NCI-H510A treated with DMSO at 0.1 percent for 48 hours (cell line): ENCODE data around the gene CYB5R3.
"Not testable (repeated sequence)": the region's sequence is repeated elsewhere in the genome, so short reads cannot be mapped to it uniquely, and the experiment has no call there.

Experiments used
- DNase-seq: peaks from one replicate; lab custom pipeline; 2025; lab: John Stamatoyannopoulos, UW

The CYB5R3 gene

DNA sequence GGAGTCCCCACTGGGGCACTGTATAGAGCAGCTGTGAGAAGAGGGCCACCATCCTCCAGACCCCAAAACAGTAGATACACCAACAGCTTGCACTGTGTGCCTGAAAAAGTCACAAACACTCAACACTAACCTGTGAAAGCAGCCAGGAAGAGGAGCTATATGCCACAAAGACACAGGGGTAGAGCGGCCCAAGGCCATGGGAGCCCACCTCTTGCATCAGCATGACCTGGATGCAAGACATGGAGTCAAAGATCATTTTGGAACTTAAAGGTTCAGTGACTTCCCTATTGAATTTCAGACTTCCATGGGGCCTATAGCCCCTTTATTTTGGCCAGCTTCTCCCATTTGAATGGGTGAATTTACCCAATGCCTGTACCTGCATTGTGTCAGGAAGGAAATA is 29.7 kb upstream of the CYB5R3 start:
- DNase-seq, result no peak

- not testable (repeated sequence) for DNase-seq
Measured at GRCh38 chr22:42677936-42678335, 28.7 kb upstream of the CYB5R3 start.

GRCh38 chr22:42676059-42676607 is 26.9 kb upstream of the CYB5R3 start:
- DNase-seq, result no peak

- peak; percentile 50 for DNase-seq
Measured at GRCh38 chr22:42673898-42674401, 24.8 kb upstream of the CYB5R3 start.

- not testable (repeated sequence) for DNase-seq
Measured at GRCh38 chr22:42673071-42673470, 23.9 kb upstream of the CYB5R3 start.

DNA sequence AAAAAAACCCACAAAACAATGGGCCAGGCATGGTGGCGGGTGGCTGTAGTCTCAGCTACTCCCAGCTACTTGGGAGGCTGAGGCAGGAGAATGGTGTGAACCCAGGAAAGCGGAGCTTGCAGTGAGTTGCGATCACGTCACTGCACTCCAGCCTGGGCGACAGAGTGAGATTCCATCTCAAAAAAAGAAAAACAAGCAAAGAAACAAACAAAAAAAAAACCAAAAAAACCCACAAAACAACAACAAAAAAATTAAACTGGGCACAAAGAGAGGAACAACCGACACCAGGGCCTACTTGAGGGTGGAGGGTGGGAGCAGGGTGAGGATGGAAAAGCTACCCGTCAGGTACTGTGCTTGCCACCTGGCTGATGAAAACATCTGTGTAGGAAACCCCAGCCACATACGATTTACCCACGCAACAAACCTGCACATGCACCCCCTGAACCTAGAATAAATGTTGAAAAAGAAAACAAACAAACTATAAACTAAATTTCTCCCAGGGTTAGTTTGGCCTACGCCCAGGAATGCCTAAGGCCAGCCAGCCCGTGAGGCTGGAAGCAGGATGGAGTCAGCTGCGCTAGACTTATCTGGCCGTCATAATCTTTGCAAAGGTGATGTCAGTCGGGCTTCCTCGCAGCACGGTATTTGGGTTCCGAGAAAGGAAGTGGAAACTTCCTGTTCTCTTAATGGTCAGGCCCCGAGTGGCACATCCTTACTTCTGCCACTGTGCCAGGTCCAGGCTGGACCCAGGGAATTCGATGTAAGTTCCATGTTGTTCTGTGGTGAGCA is 21.9 kb upstream of the CYB5R3 start:
- no peak for DNase-seq

- no peak for DNase-seq
Measured at GRCh38 chr22:42670046-42670445, 20.9 kb upstream of the CYB5R3 start.

DNA sequence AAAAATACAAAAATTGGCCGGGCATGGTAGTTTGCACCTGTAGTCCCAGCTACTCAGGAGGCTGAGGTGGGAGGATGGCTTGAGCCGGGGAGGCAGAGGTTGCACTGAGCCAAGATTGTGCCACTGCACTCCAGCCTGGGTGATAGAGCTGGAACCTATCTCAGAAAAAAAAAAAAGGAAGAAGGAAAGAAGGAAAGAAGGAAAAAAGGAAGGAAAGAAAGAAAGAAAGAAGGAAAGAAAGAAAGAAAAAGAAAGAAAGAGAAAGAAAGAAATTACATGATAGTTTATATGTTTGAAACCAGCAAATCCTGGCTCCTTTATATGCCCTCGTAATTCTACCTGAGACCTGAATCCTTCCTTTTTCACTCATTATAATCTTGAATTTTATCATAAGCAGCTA is 17.2 kb upstream of the CYB5R3 start:
- not testable (repeated sequence) for DNase-seq

DNA sequence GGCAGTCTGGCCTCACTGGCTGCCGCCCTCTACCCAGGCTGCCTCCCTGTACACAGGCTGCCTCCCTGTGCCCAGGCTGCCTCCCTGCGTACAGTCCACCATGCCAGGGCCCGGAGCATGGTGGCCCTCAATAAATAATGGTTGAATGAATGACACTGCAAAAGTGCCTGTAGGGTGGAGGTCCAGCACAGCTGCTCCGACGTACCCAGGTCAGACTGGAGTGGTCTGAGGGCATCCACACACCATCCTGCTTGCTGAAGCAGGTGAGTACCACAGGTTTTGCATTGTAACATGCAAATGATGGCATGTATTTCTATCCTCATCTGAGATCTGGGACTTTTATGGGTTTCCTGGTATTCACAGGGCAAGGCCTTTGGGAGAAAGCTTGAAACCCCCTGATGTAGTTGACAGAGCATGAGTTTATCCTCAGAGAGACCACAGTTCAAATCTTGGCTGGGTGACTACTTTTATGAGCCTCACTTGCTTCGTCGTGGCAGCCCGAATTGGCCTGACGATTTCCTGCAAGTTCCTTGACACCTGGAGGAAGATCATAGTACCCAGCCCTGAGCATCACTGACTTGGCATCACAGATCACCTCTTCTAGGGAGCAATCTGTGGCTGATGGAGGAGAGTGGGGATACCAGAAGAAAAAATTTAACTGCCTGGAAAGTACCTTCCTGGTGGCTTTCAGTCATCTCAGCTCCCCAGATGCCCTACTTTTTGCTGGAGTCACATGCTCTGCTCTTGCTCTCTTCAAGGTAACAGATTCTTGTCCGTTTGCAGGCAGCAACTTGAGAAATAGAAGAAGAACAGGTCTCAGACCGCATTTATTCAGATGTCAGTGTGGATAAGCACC is 16.0 kb upstream of the CYB5R3 start:
- DNase-seq, result no peak

DNA sequence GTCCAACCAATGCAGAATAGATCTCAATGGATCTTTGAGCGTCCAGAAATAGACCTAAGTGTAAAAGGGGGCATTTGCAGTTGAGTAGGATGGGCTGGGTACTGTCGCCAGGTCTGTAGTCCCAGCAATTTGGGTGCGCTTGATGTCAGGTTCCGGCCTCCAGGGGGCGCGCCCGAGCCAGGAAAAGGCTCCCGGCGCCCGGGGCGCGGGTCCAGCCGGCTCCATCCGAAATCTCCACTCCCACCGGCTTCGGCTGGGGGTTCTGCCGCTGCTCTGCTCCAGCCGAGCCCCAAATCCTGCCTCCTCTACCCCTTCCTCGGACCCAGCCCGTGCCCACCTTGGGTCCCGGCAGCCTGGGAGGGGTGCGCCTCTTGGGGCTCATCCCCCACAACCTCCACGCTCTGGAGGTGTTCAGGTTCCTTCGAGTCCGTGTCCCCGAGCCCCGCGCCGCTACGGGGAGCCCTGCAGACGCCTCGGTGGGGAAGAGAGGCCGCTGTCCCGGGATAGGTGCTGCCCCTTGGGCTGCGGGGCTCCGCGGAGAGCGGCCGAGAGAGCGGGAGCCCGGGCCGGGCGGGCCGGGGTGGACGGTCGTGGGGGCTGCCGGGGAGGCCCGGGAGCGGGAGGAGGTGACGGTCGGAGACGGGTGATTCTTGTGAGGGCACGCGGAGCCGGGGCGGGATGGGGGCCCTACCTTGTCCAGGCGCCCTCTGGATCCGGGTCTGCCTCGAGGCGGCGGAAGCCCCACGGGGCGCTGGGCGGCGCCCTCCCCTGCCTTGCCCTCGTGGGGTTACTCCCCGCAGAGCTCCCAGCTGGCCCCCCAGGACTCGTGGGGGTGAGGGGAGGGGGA is 13.0 kb upstream of the CYB5R3 start:
- peak; percentile 42 for DNase-seq

DNA sequence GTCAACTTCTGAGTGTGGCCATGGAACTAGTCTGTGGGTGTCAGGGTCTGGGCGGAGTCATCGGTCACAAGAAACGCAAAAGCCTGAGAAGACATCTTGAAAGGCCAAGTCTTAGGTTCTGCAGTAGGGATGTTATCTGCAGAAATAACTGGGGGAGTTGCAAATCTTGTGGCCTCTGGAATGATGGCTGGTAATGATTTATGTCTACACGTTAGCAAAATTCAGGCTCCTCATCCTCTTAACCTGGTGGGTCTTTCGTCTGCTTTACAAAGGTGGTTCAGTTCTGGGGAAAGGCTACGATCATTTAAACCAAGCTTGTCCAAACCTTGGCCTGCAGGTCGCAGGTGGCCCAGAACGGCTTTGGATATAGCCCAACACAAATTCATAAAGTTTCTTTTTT is 7.4 kb upstream of the CYB5R3 start:
- no peak for DNase-seq

DNA sequence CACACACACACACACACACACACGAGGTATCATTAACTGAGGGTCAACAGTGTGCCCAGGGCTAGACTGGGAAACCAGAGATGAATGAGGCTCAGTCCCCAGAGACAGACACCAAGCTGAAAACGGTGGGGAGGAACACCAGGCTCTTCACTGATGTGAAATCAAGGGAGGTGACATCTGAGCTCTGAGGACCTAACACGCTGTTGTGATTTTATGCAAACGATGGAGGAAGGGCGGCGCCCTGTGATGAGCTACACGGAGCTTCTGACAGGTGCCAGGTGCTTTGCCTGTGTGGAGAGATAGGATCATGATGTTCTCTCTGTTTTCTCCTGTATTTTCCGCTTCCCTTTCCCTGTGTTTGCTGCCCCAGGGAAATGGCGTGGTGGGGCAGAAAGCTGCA is 6.5 kb upstream of the CYB5R3 start:
- peak; percentile 69 for DNase-seq

- DNase-seq, result no peak
Measured at GRCh38 chr22:42654436-42655073, 5.4 kb upstream of the CYB5R3 start.

GRCh38 chr22:42653999-42654398 is 4.8 kb upstream of the CYB5R3 start:
- DNase-seq, result no peak

DNA sequence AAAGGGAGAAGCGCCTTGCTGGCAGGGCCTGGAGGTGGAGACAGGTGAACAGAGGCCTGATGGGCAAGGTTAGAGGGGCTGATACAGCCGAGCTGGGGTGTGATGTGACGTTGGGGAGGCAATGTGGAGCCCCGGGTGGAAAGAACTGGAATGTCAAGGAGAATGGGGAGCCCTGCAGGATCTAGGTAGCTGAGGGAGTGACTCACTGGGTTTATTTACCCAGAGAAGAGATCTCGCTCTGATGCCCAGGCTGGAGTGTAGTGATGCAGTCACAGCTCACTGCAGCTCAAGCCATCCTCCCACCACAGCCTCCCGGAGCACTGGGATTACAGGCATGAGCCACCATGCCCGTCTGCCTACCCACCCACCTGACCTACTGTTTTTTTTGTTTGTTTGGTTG is 1.9 kb upstream of the CYB5R3 start:
- no peak for DNase-seq

DNA sequence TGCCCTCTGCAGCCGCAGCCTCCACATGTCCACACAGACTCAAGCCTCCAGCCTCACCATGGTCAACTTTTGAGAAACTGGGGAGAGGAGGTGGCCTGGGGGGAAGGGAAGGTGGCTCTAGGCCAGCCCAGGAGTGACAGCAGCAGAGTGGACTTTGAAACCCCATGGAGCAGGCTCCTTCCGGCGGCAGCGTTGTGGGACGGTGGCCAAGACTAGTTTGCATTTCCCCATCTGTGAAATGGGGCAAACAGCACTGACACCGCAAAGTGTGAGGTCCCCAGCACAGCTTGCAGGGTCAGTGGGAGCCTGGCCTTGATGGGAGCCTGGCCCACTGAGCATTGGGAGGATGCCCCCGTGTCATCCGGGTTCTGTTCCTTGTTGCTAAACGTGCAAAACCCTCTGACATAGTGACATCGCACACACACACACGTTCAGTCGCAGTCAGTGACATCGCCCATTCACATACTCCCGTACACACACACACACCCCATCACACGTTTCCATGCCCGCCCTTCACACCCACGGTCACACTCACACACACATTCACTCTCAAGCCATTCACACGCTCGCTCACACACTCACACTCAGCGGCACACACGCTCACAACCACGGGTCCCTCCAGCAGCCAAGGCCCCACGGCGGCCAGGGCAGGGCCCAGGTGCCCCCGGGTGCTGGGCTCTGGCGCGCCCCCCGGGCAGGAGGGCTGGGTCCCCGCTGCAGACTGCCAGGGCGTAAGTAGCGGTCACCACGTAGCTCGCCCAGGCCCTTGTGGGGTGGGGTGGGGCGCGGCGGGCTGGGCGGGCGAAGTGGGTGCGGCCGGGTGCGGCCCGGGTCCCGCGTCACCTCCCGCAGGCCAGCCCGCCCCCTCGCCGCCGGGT is 585 bp downstream of the CYB5R3 start:
- DNase-seq, result no peak

GRCh38 chr22:42648017-42648367 is 1.2 kb downstream of the CYB5R3 start:
- no peak for DNase-seq

DNA sequence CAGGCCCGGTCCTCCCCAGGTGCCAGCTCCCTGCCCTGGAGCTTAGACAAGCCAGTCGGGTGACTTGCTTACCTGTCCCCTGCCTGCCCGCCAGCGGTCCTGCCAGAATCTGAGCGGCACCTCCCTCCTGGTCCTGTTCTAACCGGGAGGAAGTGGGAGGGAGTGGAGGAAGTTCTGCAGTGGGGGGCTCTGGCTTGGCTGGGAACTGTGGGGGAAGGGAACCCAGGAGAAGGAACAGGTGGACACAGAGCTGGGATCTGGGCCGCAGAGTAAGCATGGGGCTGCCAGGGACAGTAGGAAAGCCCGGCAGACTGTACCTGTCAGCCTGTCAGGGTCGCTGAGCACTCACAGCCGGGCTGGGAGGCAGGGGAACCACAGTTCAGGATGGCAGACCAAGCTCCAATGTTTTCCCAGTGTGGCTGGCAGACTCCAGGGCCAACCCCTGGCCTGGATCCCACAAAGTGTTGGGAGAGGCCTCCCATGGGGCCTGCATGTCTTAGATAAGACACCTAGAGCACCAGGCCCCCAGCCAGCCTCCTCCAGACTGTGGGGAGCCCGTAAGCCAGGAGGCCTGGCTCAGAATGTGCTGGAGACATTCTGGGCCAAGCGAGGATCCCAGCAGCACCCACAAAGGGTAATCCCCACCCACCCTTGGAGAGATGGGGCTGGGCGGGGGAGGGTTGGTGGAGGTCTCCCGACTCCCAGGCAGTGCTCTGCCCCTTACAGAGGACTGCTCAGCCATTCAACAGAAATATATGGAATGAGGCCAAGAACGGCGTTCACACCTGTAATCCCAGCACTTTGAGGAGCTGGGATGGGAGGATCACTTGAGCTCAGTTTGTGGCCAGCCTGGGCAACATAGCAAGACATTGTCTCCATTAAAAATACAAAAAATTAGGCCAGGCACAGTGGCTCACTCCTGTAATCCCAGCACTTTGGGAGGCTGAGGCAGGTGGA is 2.3 kb downstream of the CYB5R3 start:
- DNase-seq, result no peak

- peak; percentile 8 for DNase-seq
Measured at GRCh38 chr22:42645938-42646568, 3.1 kb downstream of the CYB5R3 start.
